Right lobe of liver (tissue), 4 donors: ENCODE measurements around the gene CUL5.

Source experiments
- CTCF ChIP-seq, 4 donors: fragments of 200-600 bp in 3 of 4; fragments of 450-650 bp in 1 of 4; IDR thresholded peaks; one replicate each; pipeline versions ENCODE4 v1.5.1 to v1.8.0; 2016 to 2022; ENCODE audit warnings: antibody characterized with exemption in 4 of 4, mild to moderate bottlenecking in 2 of 4
- POLR2A ChIP-seq: fragments of 450-650 bp; IDR thresholded peaks from one replicate; pipeline ENCODE4 v1.6.1; 2017; ENCODE audit warnings: antibody characterized with exemption, mild to moderate bottlenecking
- donor health status: DM: no; HTN: no; CAD: no.
- donor health status: DM: no; HTN: no; CAD: no.
- donor health status: DM: no; HTN: yes; CAD: no.

DNA sequence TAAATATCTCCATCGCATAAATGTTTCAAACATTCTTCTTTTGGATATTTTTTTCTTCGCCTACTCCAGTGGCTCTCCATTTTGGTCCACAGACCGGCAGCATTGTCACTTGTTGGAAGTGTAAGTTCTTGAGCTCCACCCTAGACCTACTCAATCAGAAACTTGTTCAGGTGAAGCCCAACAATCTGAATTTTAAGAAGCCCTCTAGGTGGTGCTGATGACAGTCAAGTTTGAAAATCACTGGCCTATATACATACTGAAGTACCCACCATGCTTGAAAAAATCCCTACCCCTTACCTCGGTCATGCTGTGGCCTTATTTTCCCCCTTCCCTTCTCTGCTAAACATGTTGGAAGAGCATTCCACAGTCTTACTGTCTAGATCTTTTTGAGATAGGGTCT, 102.4 kb downstream of the CUL5 start:
- TF ChIP-seq CTCF (IDR thresholded peaks at IDR 0.05) (no peak), POLR2A (no peak)
